HepG2 (cell line): ENCODE data around the gene ZC3H4. TPM values are rescaled to one million over a fixed set of nuclear protein-coding genes. Genes with fewer than 3 reads are reported as not detected.

ENCODE experiments used
- ARID2 ChIP-seq: sonication (generic); formaldehyde crosslinking; IDR thresholded peaks from 2 replicates; pipeline ENCODE4 v1.8.1; 2022; ENCODE audit warnings: mild to moderate bottlenecking, missing genetic modification reagents, borderline replicate concordance
- LBX2 ChIP-seq: sonication (generic); formaldehyde crosslinking; IDR thresholded peaks from 2 replicates; pipeline ENCODE4 v1.5.0; 2020; ENCODE audit warnings: missing genetic modification reagents, mild to moderate bottlenecking, borderline replicate concordance
- MXD3 ChIP-seq: IDR thresholded peaks from 2 replicates; pipeline ENCODE4 v1.6.1; 2016; ENCODE audit warnings: mild to moderate bottlenecking, missing biosample characterization, missing genetic modification reagents
- PAF1 ChIP-seq: IDR thresholded peaks from 2 replicates; pipeline ENCODE4 v1.6.1; 2016; ENCODE audit warnings: missing genetic modification reagents, missing compliant biosample characterization
- PAWR ChIP-seq: sonication (generic); formaldehyde crosslinking; IDR thresholded peaks from 2 replicates; pipeline ENCODE4 v1.4.0; 2020; ENCODE audit warnings: missing genetic modification reagents, mild to moderate bottlenecking, borderline replicate concordance
- POLR2A ChIP-seq, 2 experiments: IDR thresholded peaks; 2 replicates each; pipeline ENCODE4 v1.6.1; 2011; ENCODE audit warnings: low read depth in 2 of 2, low read length in 2 of 2, mild to moderate bottlenecking in 1 of 2, moderate library complexity in 1 of 2; ENCODE audit not compliant: insufficient read depth in 1 of 2
- POLR2AphosphoS2 ChIP-seq: IDR thresholded peaks from 2 replicates; pipeline ENCODE4 v1.6.1; 2011; ENCODE audit warnings: low read depth, low read length, improper control_type of control experiment
- RCOR2 ChIP-seq: IDR thresholded peaks from 2 replicates; pipeline ENCODE4 v1.6.1; 2016; ENCODE audit warnings: missing biosample characterization, missing genetic modification reagents
- SKIL ChIP-seq: sonication (generic); formaldehyde crosslinking; IDR thresholded peaks from 2 replicates; pipeline ENCODE4 v1.8.0; 2022; ENCODE audit warnings: missing genetic modification reagents, mild to moderate bottlenecking, moderate library complexity, borderline replicate concordance
- SP1 ChIP-seq, 2 experiments: fragments of 450-650 bp in 1 of 2; sonication (generic) in 1 of 2; formaldehyde crosslinking in 1 of 2; IDR thresholded peaks; 2 replicates each; pipeline versions ENCODE4 v1.4.0 to v1.6.1; 2016 to 2020; ENCODE audit warnings: missing genetic modification reagents in 1 of 2
- ZEB1 ChIP-seq: IDR thresholded peaks from 2 replicates; pipeline ENCODE4 v1.6.1; 2012; ENCODE audit warnings: mild to moderate bottlenecking, low read depth, inconsistent platforms; ENCODE audit not compliant: insufficient replicate concordance
- ZKSCAN1 ChIP-seq: fragments of 150-350 bp; IDR thresholded peaks from 2 replicates; pipeline ENCODE4 v1.6.1; 2014; ENCODE audit warnings: low read length
- ZNF101 ChIP-seq: sonication (generic); formaldehyde crosslinking; IDR thresholded peaks from 2 replicates; pipeline ENCODE4 v1.4.0; 2020; ENCODE audit warnings: mild to moderate bottlenecking, low read depth, missing genetic modification reagents, borderline replicate concordance
- ZNF264 ChIP-seq: sonication (generic); formaldehyde crosslinking; IDR thresholded peaks from 2 replicates; pipeline ENCODE4 v1.4.0; 2020; ENCODE audit warnings: missing genetic modification reagents
- ZNF280D ChIP-seq: sonication (generic); formaldehyde crosslinking; IDR thresholded peaks from 2 replicates; pipeline ENCODE4 v1.5.1; 2020; ENCODE audit warnings: mild to moderate bottlenecking, missing genetic modification reagents
- ZNF503 ChIP-seq: sonication (generic); formaldehyde crosslinking; IDR thresholded peaks from 2 replicates; pipeline ENCODE4 v1.4.0; 2020; ENCODE audit warnings: missing genetic modification reagents
- ZNF563 ChIP-seq: sonication (generic); formaldehyde crosslinking; IDR thresholded peaks from 2 replicates; pipeline ENCODE4 v1.8.0; 2022; ENCODE audit warnings: mild to moderate bottlenecking, moderate library complexity, missing genetic modification reagents
- ZNF772 ChIP-seq: sonication (generic); formaldehyde crosslinking; IDR thresholded peaks from 2 replicates; pipeline ENCODE4 v1.5.0; 2020; ENCODE audit warnings: mild to moderate bottlenecking, missing genetic modification reagents
- ZNF788 ChIP-seq: sonication (generic); formaldehyde crosslinking; IDR thresholded peaks from 2 replicates; pipeline ENCODE4 v1.5.0; 2020; ENCODE audit warnings: mild to moderate bottlenecking, missing genetic modification reagents, borderline replicate concordance
- ZNF790 ChIP-seq: sonication (generic); formaldehyde crosslinking; IDR thresholded peaks from 2 replicates; pipeline ENCODE4 v1.8.0; 2022; ENCODE audit warnings: missing genetic modification reagents, mild to moderate bottlenecking, borderline replicate concordance
- polyA plus RNA-seq, 8 experiments: library from polyadenylated mRNA; depleted of rRNA in 3 of 8; stranded (reverse) in 7 of 8; unstranded in 1 of 8; fragments of >200 nt; fragmentation: Illumina TruSeq in 4 of 8; extraction: Trizol in 4 of 8; gene quantifications; 2 replicates each; pipeline versions ENCODE4 v1.2.1 to v1.2.3, GENCODE V29; 2011 to 2016; ENCODE audit warnings: low read depth in 4 of 8, missing spikeins in 1 of 8, mixed read lengths in 1 of 8; ENCODE audit not compliant: insufficient read depth in 1 of 8
- total RNA-seq, 5 experiments: library from RNA; depleted of rRNA; stranded (reverse); fragments of >200 nt; fragmentation: Illumina TruSeq; extraction: Trizol; gene quantifications; 2 replicates each; pipeline ENCODE4 v1.2.3, GENCODE V29; 2016; ENCODE audit warnings: low read depth in 1 of 5

ZC3H4 gene
- total and polyA plus RNA-seq, 2 of the 13 experiments (the other 11 are each of a cell fraction or from before 2014, with no cell fraction given) = 1.8 to 10.7 TPM

GRCh38 chr19:47112997-47113849 lies at the start of gene ZC3H4 (continued):
- TF ChIP-seq SKIL = peak; percentile 46; the same call in 1 of the 2 replicates
- peak; percentile 24 for TF ChIP-seq ZEB1
- no peak for TF ChIP-seq ZKSCAN1
- no peak; the same call in none of the 2 replicates for TF ChIP-seq ZNF503 (CRISPR knock-in tag)
- peak; percentile 78; the same call in 1 of the 2 replicates for TF ChIP-seq ZNF788 (CRISPR knock-in tag)
- 0 out of 2 replicates have a peak, but pooled peaks have one; percentile 66 for TF ChIP-seq ZNF280D (CRISPR knock-in tag)
- TF ChIP-seq POLR2AphosphoS2 = peak; percentile 93
- TF ChIP-seq PAF1 (CRISPR knock-in tag) = 0 out of 2 replicates have a peak, but pooled peaks have one; percentile 63
- peak; percentile 56; the same call in 1 of the 2 replicates for TF ChIP-seq ZNF563
- no peak for TF ChIP-seq PAWR (CRISPR knock-in tag)
- no peak for TF ChIP-seq RCOR2 (CRISPR knock-in tag)
- TF ChIP-seq POLR2A (IDR thresholded peaks at IDR 0.05; ENCODE audit: insufficient read depth in 1 of 2, low read depth in 2 of 2, low read length in 2 of 2) = peak; percentile 76 to 78
- no peak; the same call in 1 of the 2 replicates for TF ChIP-seq ZNF772 (CRISPR knock-in tag)
- no peak for TF ChIP-seq ARID2 (CRISPR knock-in tag)
- peak; percentile 71; the same call in 1 of the 2 replicates for TF ChIP-seq ZNF264 (CRISPR knock-in tag)
- no peak for TF ChIP-seq ZNF790 (CRISPR knock-in tag)
- TF ChIP-seq MXD3 (CRISPR knock-in tag) = no peak
- no peak; the same call in 1 of the 2 replicates for TF ChIP-seq LBX2 (CRISPR knock-in tag)
- no peak for TF ChIP-seq ZNF101 (CRISPR knock-in tag)
- TF ChIP-seq SP1 (IDR thresholded peaks at IDR 0.05) = no peak
- TF ChIP-seq SP1 (CRISPR knock-in tag; IDR thresholded peaks at IDR 0.05) = peak; percentile 62
